ENCODE data around the gene ARHGDIB. TPM values are rescaled to one million over a fixed set of nuclear protein-coding genes. Genes with fewer than 3 reads are reported as not detected.
A peak's percentile ranks its signal among the peaks of the same experiment; 100 is the strongest.

The ARHGDIB gene
- total and polyA plus RNA-seq, 8 donors = 13.4 to 127 (median 72.7) TPM

- peaks cover 3 to 24% (median 14%) of the 10 kb centered on the region in 4 donors for H3K4me1 ChIP-seq
- WGBS, 5 donors = 76 to 89% (median 77%) methylated on average over 5 of the region's 5 CpGs
- peak overlapping the region in 1 of 5 donors; percentile 2 for H3K27ac ChIP-seq
- no peaks in the 10 kb centered on the region for H3K36me3 ChIP-seq
- no peak for DNase-seq
- no peak for TF ChIP-seq CTCF (IDR thresholded peaks at IDR 0.05)
- TF ChIP-seq EP300 (IDR thresholded peaks at IDR 0.05) = no peak
- TF ChIP-seq POLR2AphosphoS5 (IDR thresholded peaks at IDR 0.05) = no peak
- TF ChIP-seq POLR2A (IDR thresholded peaks at IDR 0.05) = no peak
- intact Hi-C loops (cut with DNase I; ENCODE audit: low total_unique reads) = no loop called here
- H3K9me3 ChIP-seq = no peaks in the 10 kb centered on the region
- no peaks in the 10 kb centered on the region for H3K27me3 ChIP-seq
- H3K4me3 ChIP-seq = no peak overlapping the region
Measured at GRCh38 chr12:14903386-14904098, 57.9 kb downstream of the ARHGDIB start.

GRCh38 chr12:14902465-14902864 is 58.9 kb downstream of the ARHGDIB start:
- 47 to 61% (median 50%) methylated on average over 2 of the region's 2 CpGs for WGBS, 5 donors
- intact Hi-C loops (cut with DNase I; ENCODE audit: low total_unique reads) = no loop called here
- TF ChIP-seq EP300 (IDR thresholded peaks at IDR 0.05) = no peak
- TF ChIP-seq POLR2AphosphoS5 (IDR thresholded peaks at IDR 0.05) = no peak
- TF ChIP-seq CTCF (IDR thresholded peaks at IDR 0.05) = no peak
- TF ChIP-seq POLR2A (IDR thresholded peaks at IDR 0.05) = no peak
- Histone ChIP-seq H3K36me3 (no peaks in the 10 kb centered on the region), H3K4me3 (no peak overlapping the region), H3K9me3 (no peaks in the 10 kb centered on the region), H3K27ac (peak overlapping the region in 1 of 5 donors; percentile 27), H3K27me3 (no peaks in the 10 kb centered on the region), H3K4me1 (peaks cover 3 to 24% (median 14%) of the 10 kb centered on the region in 4 donors)
- no peak for DNase-seq

GRCh38 chr12:14901228-14901562 is 60.2 kb downstream of the ARHGDIB start:
- no peaks in the 10 kb centered on the region for H3K9me3 ChIP-seq
- H3K27me3 ChIP-seq = no peaks in the 10 kb centered on the region
- intact Hi-C loops (cut with DNase I; ENCODE audit: low total_unique reads) = no loop called here
- no peak overlapping the region for H3K4me3 ChIP-seq
- no peak for TF ChIP-seq EP300 (IDR thresholded peaks at IDR 0.05)
- TF ChIP-seq CTCF (IDR thresholded peaks at IDR 0.05) = no peak
- TF ChIP-seq POLR2A (IDR thresholded peaks at IDR 0.05) = no peak
- no peak for TF ChIP-seq POLR2AphosphoS5 (IDR thresholded peaks at IDR 0.05)
- DNase-seq = no peak
- H3K27ac ChIP-seq = peak overlapping the region in 2 of 5 donors; percentile 14 to 23
- H3K36me3 ChIP-seq = no peaks in the 10 kb centered on the region
- peaks cover 3 to 29% (median 18%) of the 10 kb centered on the region in 4 donors for H3K4me1 ChIP-seq
- 83 to 96% (median 89%) methylated on average over 1 of the region's 1 CpG for WGBS, 5 donors

- no peak for TF ChIP-seq EP300 (IDR thresholded peaks at IDR 0.05)
- no peak for TF ChIP-seq POLR2A (IDR thresholded peaks at IDR 0.05)
- TF ChIP-seq POLR2AphosphoS5 (IDR thresholded peaks at IDR 0.05) = no peak
- no peak for TF ChIP-seq CTCF (IDR thresholded peaks at IDR 0.05)
Measured at GRCh38 chr12:14900521-14901227, 60.7 kb downstream of the ARHGDIB start.

More at GRCh38 chr12:14900521-14901227, 60.7 kb downstream of the ARHGDIB start:
- no peak for DNase-seq
- intact Hi-C loops (cut with DNase I; ENCODE audit: low total_unique reads) = no loop called here
- Histone ChIP-seq H3K27me3 (no peaks in the 10 kb centered on the region), H3K9me3 (no peaks in the 10 kb centered on the region), H3K36me3 (no peaks in the 10 kb centered on the region), H3K27ac (peak overlapping the region in 2 of 5 donors; percentile 14 to 23), H3K4me1 (peaks cover 3 to 24% (median 14%) of the 10 kb centered on the region in 4 donors), H3K4me3 (no peak overlapping the region)
- WGBS, 5 donors = 77 to 85% (median 82%) methylated on average over 5 of the region's 5 CpGs

Data from stomach (tissue), 9 donors.